GM23338 (cell line): ENCODE results near the gene AKR1D1. TPM values are rescaled to one million over a fixed set of nuclear protein-coding genes. Genes with fewer than 3 reads are reported as not detected.

ENCODE experiments used
- ATAC-seq: fragments of 200-7000 bp; cut with Tn5 transposase; 3 replicates; pipeline ENCODE4 v1.9.1; 2020
- DNase-seq: peaks from one replicate; pipeline ENCODE4 v3.0.0-alpha.2; 2015; ENCODE audit warnings: low spot score
- H2AFZ ChIP-seq: fragments of 200-600 bp; sonication (generic); 2 replicates; pipeline ENCODE4 v1.8.0; 2016; ENCODE audit warnings: antibody characterized with exemption, mild to moderate bottlenecking, moderate library complexity
- H3F3A ChIP-seq: fragments of 200-600 bp; sonication (generic); replicated peaks from 2 replicates; pipeline ENCODE4 v1.8.0; 2017; ENCODE audit warnings: antibody characterized with exemption, mixed run types, low read depth
- H3K27ac ChIP-seq: fragments of 200-600 bp; sonication (generic); 2 replicates; pipeline ENCODE4 v1.6.1; 2016; ENCODE audit warnings: low read depth
- H3K27me3 ChIP-seq: fragments of 200-600 bp; sonication (generic); 2 replicates; pipeline ENCODE4 v1.8.0; 2016; ENCODE audit warnings: mild to moderate bottlenecking, mixed run types, moderate library complexity; ENCODE audit not compliant: insufficient read depth
- H3K36me3 ChIP-seq: fragments of 200-600 bp; sonication (generic); 2 replicates; pipeline ENCODE4 v1.8.0; 2016; ENCODE audit warnings: mild to moderate bottlenecking; ENCODE audit not compliant: insufficient read depth
- H3K4me1 ChIP-seq: fragments of 200-600 bp; sonication (generic); 2 replicates; pipeline ENCODE4 v1.8.0; 2016; ENCODE audit warnings: mild to moderate bottlenecking, moderate library complexity; ENCODE audit not compliant: insufficient read depth
- H3K4me2 ChIP-seq: fragments of 200-600 bp; sonication (generic); 2 replicates; pipeline ENCODE4 v1.7.1; 2017; ENCODE audit warnings: mixed run types
- H3K4me3 ChIP-seq: fragments of 200-600 bp; sonication (generic); 2 replicates; pipeline ENCODE4 v1.6.1; 2016; ENCODE audit warnings: mixed run types
- H3K79me2 ChIP-seq: fragments of 200-600 bp; sonication (generic); replicated peaks from 2 replicates; pipeline ENCODE4 v1.8.0; 2017; ENCODE audit warnings: mild to moderate bottlenecking; ENCODE audit not compliant: insufficient read depth
- H3K9me2 ChIP-seq: fragments of 200-600 bp; sonication (generic); 2 replicates; pipeline ENCODE4 v1.8.0; 2017; ENCODE audit not compliant: insufficient read depth
- H4K20me1 ChIP-seq: fragments of 200-600 bp; sonication (generic); replicated peaks from 2 replicates; pipeline ENCODE4 v1.8.0; 2017; ENCODE audit warnings: mild to moderate bottlenecking; ENCODE audit not compliant: insufficient read depth
- H3K27ac Mint-ChIP-seq: 2 replicates; pipeline ENCODE4 v1.8.0; 2020; ENCODE audit warnings: inconsistent platforms, mild to moderate bottlenecking, moderate library complexity, mixed read lengths
- H3K27me3 Mint-ChIP-seq: 3 replicates; pipeline ENCODE4 v1.8.0; 2022; ENCODE audit warnings: low read depth, mild to moderate bottlenecking, moderate library complexity, mixed read lengths, inconsistent platforms; ENCODE audit not compliant: insufficient read depth, poor library complexity
- H3K36me3 Mint-ChIP-seq: 3 replicates; pipeline ENCODE4 v1.8.0; 2021; ENCODE audit warnings: low read depth, mild to moderate bottlenecking, inconsistent platforms, moderate library complexity, mixed read lengths
- H3K4me1 Mint-ChIP-seq: 3 replicates; pipeline ENCODE4 v1.8.0; 2020; ENCODE audit warnings: mild to moderate bottlenecking, inconsistent platforms, mixed read lengths
- H3K4me3 Mint-ChIP-seq: 3 replicates; pipeline ENCODE4 v1.8.0; 2021; ENCODE audit warnings: moderate library complexity, mild to moderate bottlenecking, inconsistent platforms, mixed read lengths
- H3K9me3 Mint-ChIP-seq: 3 replicates; pipeline ENCODE4 v1.8.0; 2020; ENCODE audit warnings: moderate library complexity, mild to moderate bottlenecking, inconsistent platforms, mixed read lengths
- CREB1 ChIP-seq: fragments of 250-450 bp; sonication (Bioruptor Pico); IDR thresholded peaks from 2 replicates; pipeline ENCODE4 v1.5.0; 2020; ENCODE audit warnings: low read depth, mild to moderate bottlenecking, moderate library complexity
- ETS1 ChIP-seq: IDR thresholded peaks from 2 replicates; pipeline ENCODE4 v1.6.1; 2016; ENCODE audit warnings: antibody characterized with exemption
- EZH2phosphoT487 ChIP-seq: fragments of 200-600 bp; sonication (generic); IDR thresholded peaks from one replicate; pipeline ENCODE4 v1.8.1; 2018; ENCODE audit warnings: antibody characterized with exemption; ENCODE audit not compliant: unreplicated experiment
- JUNB ChIP-seq: IDR thresholded peaks from one replicate; pipeline ENCODE4 v1.6.1; 2016; ENCODE audit warnings: antibody characterized with exemption; ENCODE audit not compliant: unreplicated experiment
- NANOG ChIP-seq: IDR thresholded peaks from 2 replicates; pipeline ENCODE4 v1.6.1; 2016; ENCODE audit warnings: antibody characterized with exemption, borderline replicate concordance
- STAT1 ChIP-seq: IDR thresholded peaks from one replicate; pipeline ENCODE4 v1.6.1; 2016; ENCODE audit warnings: antibody characterized with exemption; ENCODE audit not compliant: unreplicated experiment
- ZNF114 ChIP-seq: fragments of 250-450 bp; sonication (Bioruptor Pico); IDR thresholded peaks from 2 replicates; pipeline ENCODE4 v1.5.0; 2020; ENCODE audit warnings: mild to moderate bottlenecking, moderate library complexity
- ZNF331 ChIP-seq: fragments of 250-450 bp; sonication (Bioruptor Pico); IDR thresholded peaks from 2 replicates; pipeline ENCODE4 v1.5.0; 2020; ENCODE audit warnings: low read depth, mild to moderate bottlenecking, moderate library complexity
- polyA plus RNA-seq: library from polyadenylated mRNA; unstranded; fragments of >200 nt; fragmentation: Nextera tagmentation; extraction: Ambion mirVana; gene quantifications from 2 replicates; pipeline ENCODE4 v1.2.1, GENCODE V29; 2016
- total RNA-seq: library from RNA; depleted of rRNA; stranded (reverse); fragments of >200 nt; shearing (Covaris generic); gene quantifications from 2 replicates; pipeline ENCODE4 v1.2.3, GENCODE V29; 2014
- TF ChIP-seq, protein P1 (sequence below): IDR thresholded peaks from one replicate; pipeline ENCODE4 v1.6.1; 2018; ENCODE audit warnings: antibody characterized with exemption; ENCODE audit not compliant: unreplicated experiment
- TF ChIP-seq, protein P2 (sequence below), 2 experiments: fragments of 200-600 bp in 1 of 2; sonication (generic) in 1 of 2; conservative IDR thresholded peaks; 2 replicates each; pipeline versions ENCODE4 v1.5.1 to v1.6.1; 2016 to 2017; ENCODE audit warnings: antibody characterized with exemption in 2 of 2, low read depth in 2 of 2, mild to moderate bottlenecking in 2 of 2, moderate library complexity in 1 of 2
- TF ChIP-seq, protein P3 (sequence below): fragments of 250-450 bp; sonication (Bioruptor Pico); IDR thresholded peaks from 2 replicates; pipeline ENCODE4 v1.5.0; 2020; ENCODE audit warnings: mild to moderate bottlenecking, moderate library complexity

Gene AKR1D1
- total and polyA plus RNA-seq, 2 experiments from 2014 or later, result 0.14 TPM; not detected in 1

GRCh38 chr7:138032186-138032585 is 44.1 kb upstream of the AKR1D1 start:
- Histone ChIP-seq H3K4me2 (no peak overlapping the region), H3K36me3 (peaks cover 19% of the 10 kb centered on the region), H4K20me1 (no peaks in the 10 kb centered on the region), H3F3A (no peaks in the 10 kb centered on the region; the same call in 1 of the 2 replicates), H2AFZ (peak overlapping the region; percentile 74; the same call in 1 of the 2 replicates), H3K4me3 (no peak overlapping the region), H3K79me2 (no peaks in the 10 kb centered on the region), H3K9me2 (0 out of 2 replicates have a peak, but pooled peaks cover 4% of the 10 kb centered on the region), H3K4me1 (peaks cover 45% of the 10 kb centered on the region), H3K27me3 (no peaks in the 10 kb centered on the region), H3K27ac (0 out of 2 replicates have a peak overlapping the region, but pooled peaks have one; percentile 2)
- H3K36me3 Mint-ChIP-seq, result peaks cover 48% of the 10 kb centered on the region
- peaks cover 17% of the 10 kb centered on the region for H3K4me1 Mint-ChIP-seq
- DNase-seq, result no peak
- no peak overlapping the region for H3K27ac Mint-ChIP-seq
- H3K9me3 Mint-ChIP-seq, result peaks cover 41% of the 10 kb centered on the region
- H3K4me3 Mint-ChIP-seq, result no peak overlapping the region
- TF ChIP-seq ZNF114 (CRISPR knock-in tag) (no peak), STAT1 (no peak), NANOG (no peak), ZNF331 (CRISPR knock-in tag) (no peak), ETS1 (no peak), CREB1 (no peak), EZH2phosphoT487 (no peak), JUNB (no peak)
- TF ChIP-seq, protein P1, sequence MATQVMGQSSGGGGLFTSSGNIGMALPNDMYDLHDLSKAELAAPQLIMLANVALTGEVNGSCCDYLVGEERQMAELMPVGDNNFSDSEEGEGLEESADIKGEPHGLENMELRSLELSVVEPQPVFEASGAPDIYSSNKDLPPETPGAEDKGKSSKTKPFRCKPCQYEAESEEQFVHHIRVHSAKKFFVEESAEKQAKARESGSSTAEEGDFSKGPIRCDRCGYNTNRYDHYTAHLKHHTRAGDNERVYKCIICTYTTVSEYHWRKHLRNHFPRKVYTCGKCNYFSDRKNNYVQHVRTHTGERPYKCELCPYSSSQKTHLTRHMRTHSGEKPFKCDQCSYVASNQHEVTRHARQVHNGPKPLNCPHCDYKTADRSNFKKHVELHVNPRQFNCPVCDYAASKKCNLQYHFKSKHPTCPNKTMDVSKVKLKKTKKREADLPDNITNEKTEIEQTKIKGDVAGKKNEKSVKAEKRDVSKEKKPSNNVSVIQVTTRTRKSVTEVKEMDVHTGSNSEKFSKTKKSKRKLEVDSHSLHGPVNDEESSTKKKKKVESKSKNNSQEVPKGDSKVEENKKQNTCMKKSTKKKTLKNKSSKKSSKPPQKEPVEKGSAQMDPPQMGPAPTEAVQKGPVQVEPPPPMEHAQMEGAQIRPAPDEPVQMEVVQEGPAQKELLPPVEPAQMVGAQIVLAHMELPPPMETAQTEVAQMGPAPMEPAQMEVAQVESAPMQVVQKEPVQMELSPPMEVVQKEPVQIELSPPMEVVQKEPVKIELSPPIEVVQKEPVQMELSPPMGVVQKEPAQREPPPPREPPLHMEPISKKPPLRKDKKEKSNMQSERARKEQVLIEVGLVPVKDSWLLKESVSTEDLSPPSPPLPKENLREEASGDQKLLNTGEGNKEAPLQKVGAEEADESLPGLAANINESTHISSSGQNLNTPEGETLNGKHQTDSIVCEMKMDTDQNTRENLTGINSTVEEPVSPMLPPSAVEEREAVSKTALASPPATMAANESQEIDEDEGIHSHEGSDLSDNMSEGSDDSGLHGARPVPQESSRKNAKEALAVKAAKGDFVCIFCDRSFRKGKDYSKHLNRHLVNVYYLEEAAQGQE, result no peak
- TF ChIP-seq, protein P2, sequence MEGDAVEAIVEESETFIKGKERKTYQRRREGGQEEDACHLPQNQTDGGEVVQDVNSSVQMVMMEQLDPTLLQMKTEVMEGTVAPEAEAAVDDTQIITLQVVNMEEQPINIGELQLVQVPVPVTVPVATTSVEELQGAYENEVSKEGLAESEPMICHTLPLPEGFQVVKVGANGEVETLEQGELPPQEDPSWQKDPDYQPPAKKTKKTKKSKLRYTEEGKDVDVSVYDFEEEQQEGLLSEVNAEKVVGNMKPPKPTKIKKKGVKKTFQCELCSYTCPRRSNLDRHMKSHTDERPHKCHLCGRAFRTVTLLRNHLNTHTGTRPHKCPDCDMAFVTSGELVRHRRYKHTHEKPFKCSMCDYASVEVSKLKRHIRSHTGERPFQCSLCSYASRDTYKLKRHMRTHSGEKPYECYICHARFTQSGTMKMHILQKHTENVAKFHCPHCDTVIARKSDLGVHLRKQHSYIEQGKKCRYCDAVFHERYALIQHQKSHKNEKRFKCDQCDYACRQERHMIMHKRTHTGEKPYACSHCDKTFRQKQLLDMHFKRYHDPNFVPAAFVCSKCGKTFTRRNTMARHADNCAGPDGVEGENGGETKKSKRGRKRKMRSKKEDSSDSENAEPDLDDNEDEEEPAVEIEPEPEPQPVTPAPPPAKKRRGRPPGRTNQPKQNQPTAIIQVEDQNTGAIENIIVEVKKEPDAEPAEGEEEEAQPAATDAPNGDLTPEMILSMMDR (conservative IDR thresholded peaks at IDR 0.05; ENCODE audit: low read depth in 2 of 2), result no peak
- TF ChIP-seq, protein P3, sequence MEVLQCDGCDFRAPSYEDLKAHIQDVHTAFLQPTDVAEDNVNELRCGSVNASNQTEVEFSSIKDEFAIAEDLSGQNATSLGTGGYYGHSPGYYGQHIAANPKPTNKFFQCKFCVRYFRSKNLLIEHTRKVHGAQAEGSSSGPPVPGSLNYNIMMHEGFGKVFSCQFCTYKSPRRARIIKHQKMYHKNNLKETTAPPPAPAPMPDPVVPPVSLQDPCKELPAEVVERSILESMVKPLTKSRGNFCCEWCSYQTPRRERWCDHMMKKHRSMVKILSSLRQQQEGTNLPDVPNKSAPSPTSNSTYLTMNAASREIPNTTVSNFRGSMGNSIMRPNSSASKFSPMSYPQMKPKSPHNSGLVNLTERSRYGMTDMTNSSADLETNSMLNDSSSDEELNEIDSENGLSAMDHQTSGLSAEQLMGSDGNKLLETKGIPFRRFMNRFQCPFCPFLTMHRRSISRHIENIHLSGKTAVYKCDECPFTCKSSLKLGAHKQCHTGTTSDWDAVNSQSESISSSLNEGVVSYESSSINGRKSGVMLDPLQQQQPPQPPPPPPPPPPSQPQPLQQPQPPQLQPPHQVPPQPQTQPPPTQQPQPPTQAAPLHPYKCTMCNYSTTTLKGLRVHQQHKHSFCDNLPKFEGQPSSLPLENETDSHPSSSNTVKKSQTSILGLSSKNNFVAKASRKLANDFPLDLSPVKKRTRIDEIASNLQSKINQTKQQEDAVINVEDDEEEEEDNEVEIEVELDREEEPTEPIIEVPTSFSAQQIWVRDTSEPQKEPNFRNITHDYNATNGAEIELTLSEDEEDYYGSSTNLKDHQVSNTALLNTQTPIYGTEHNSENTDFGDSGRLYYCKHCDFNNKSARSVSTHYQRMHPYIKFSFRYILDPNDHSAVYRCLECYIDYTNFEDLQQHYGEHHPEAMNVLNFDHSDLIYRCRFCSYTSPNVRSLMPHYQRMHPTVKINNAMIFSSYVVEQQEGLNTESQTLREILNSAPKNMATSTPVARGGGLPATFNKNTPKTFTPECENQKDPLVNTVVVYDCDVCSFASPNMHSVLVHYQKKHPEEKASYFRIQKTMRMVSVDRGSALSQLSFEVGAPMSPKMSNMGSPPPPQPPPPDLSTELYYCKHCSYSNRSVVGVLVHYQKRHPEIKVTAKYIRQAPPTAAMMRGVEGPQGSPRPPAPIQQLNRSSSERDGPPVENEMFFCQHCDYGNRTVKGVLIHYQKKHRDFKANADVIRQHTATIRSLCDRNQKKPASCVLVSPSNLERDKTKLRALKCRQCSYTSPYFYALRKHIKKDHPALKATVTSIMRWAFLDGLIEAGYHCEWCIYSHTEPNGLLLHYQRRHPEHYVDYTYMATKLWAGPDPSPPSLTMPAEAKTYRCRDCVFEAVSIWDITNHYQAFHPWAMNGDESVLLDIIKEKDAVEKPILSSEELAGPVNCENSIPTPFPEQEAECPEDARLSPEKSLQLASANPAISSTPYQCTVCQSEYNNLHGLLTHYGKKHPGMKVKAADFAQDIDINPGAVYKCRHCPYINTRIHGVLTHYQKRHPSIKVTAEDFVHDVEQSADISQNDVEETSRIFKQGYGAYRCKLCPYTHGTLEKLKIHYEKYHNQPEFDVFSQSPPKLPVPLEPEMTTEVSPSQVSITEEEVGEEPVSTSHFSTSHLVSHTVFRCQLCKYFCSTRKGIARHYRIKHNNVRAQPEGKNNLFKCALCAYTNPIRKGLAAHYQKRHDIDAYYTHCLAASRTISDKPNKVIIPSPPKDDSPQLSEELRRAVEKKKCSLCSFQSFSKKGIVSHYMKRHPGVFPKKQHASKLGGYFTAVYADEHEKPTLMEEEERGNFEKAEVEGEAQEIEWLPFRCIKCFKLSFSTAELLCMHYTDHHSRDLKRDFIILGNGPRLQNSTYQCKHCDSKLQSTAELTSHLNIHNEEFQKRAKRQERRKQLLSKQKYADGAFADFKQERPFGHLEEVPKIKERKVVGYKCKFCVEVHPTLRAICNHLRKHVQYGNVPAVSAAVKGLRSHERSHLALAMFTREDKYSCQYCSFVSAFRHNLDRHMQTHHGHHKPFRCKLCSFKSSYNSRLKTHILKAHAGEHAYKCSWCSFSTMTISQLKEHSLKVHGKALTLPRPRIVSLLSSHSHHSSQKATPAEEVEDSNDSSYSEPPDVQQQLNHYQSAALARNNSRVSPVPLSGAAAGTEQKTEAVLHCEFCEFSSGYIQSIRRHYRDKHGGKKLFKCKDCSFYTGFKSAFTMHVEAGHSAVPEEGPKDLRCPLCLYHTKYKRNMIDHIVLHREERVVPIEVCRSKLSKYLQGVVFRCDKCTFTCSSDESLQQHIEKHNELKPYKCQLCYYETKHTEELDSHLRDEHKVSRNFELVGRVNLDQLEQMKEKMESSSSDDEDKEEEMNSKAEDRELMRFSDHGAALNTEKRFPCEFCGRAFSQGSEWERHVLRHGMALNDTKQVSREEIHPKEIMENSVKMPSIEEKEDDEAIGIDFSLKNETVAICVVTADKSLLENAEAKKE, result no peak
- H3K27me3 Mint-ChIP-seq, result peaks cover 3% of the 10 kb centered on the region
- ATAC-seq, result no peak
